ENCODE results near the gene OSR1.

DNA sequence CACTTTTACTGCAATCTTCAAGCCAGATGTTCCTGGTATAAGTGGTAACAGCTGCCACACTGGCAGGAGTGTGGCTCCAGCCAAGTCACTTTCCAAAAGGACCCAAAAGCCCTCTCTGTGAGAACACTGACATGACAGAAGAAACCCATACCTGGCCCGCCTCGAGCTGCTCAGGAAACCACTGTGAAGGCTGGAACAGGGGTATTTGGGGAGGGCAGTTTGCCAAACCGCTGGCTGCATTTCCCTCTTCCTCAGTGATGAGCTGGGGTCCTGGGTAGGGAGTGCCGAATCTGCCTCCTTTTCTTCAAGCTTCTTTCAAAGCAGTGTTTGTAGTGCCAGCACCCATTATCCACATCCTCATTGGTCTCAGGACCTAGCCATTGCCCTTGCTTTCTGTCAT is 10.3 kb upstream of the OSR1 start:
- TF ChIP-seq ELF1 (IDR thresholded peaks at IDR 0.05; ENCODE audit: borderline replicate concordance, low read depth) (no peak), ZNF274 (IDR thresholded peaks at IDR 0.05; ENCODE audit: low read depth, low read length) (no peak), POLR2AphosphoS5 (IDR thresholded peaks at IDR 0.05; ENCODE audit: low read depth, low read length) (no peak), YY1 (IDR thresholded peaks at IDR 0.05; ENCODE audit: extremely low read depth, insufficient replicate concordance, low read depth, low read length) (no peak), POLR2A (IDR thresholded peaks at IDR 0.05; ENCODE audit: borderline replicate concordance, extremely low read depth, insufficient read depth, insufficient read length) (no peak), CEBPB (IDR thresholded peaks at IDR 0.05; ENCODE audit: low read depth) (no peak), TCF7L2 (IDR thresholded peaks at IDR 0.05; ENCODE audit: borderline replicate concordance, extremely low read depth, insufficient read depth, insufficient read length) (no peak), SP1 (IDR thresholded peaks at IDR 0.05; ENCODE audit: low read depth) (no peak)
- TF ChIP-seq, protein P1, sequence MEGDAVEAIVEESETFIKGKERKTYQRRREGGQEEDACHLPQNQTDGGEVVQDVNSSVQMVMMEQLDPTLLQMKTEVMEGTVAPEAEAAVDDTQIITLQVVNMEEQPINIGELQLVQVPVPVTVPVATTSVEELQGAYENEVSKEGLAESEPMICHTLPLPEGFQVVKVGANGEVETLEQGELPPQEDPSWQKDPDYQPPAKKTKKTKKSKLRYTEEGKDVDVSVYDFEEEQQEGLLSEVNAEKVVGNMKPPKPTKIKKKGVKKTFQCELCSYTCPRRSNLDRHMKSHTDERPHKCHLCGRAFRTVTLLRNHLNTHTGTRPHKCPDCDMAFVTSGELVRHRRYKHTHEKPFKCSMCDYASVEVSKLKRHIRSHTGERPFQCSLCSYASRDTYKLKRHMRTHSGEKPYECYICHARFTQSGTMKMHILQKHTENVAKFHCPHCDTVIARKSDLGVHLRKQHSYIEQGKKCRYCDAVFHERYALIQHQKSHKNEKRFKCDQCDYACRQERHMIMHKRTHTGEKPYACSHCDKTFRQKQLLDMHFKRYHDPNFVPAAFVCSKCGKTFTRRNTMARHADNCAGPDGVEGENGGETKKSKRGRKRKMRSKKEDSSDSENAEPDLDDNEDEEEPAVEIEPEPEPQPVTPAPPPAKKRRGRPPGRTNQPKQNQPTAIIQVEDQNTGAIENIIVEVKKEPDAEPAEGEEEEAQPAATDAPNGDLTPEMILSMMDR (IDR thresholded peaks at IDR 0.05 in 2 of 3, conservative IDR thresholded peaks at IDR 0.05 in 1 of 3; ENCODE audit: borderline replicate concordance in 1 of 3, insufficient read depth in 1 of 3, low read depth in 2 of 3, low read length in 2 of 3) = no peak
- TF ChIP-seq, protein P2, sequence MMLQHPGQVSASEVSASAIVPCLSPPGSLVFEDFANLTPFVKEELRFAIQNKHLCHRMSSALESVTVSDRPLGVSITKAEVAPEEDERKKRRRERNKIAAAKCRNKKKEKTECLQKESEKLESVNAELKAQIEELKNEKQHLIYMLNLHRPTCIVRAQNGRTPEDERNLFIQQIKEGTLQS (IDR thresholded peaks at IDR 0.05) = no peak
- TF ChIP-seq, protein P3, sequence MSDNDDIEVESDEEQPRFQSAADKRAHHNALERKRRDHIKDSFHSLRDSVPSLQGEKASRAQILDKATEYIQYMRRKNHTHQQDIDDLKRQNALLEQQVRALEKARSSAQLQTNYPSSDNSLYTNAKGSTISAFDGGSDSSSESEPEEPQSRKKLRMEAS (IDR thresholded peaks at IDR 0.05) = no peak

Measured in HCT116 (cell line).